Fibroblast of skin of left biceps (primary cell): ENCODE results near the gene NEMP1.
"Not testable (repeated sequence)": the region's sequence is repeated elsewhere in the genome, so short reads cannot be mapped to it uniquely, and the experiment has no call there.

Experiments
- DNase-seq, 2 experiments: peaks; one replicate each; pipeline ENCODE4 v3.0.0-alpha.2; 2013; ENCODE audit warnings: low read depth in 2 of 2

The NEMP1 gene

DNA sequence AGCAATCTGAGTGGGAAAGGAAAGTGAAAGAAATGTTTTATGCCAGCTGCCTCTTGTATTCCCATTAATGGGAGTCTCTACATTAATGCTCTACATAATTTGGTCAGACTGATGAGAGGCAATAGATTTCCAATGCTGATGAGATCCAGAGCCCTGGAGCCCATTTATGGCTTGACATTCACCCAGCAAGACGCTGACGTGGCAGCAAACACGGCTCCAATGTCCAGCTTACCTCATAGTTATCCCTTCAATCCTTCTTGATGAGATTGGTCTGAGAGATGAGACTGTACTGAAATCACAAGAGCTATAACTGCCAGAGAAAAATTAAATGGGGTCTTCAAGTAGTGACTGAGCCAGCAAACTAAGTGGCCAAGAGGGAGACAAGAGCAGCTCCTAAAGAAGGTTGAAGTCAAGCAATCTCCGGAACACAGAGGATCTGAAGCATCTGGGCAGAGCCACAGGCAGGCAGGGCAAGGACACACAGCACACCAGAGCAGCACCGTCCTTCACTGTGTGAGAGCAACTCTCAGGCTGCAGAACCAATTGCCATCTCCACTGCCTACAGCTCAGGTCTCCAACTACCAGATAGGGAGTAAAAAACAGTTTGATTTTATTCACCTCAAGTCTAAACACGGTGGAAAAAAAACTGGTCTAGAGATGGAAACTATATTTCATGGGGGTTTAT is 21.4 kb downstream of the NEMP1 start:
- no peak for DNase-seq

DNA sequence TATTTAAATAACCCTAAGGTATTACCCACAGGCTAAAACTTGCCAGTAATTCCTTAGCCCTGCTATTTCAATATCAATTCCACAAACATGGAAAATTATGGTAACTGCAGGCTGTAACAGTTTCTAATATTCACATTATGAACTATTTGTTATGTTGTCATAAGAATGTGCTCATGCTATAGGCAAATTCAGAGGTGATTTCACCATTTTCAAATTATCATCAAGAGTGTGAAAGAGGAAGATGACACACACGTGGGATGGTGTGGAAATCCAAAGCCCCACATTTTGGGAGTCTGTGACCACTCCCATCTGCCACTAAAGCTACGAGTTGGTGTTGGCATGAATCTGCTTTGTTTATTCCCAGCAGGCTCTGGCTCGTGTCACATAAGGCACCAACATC is 22.8 kb downstream of the NEMP1 start:
- DNase-seq: no peak

DNA sequence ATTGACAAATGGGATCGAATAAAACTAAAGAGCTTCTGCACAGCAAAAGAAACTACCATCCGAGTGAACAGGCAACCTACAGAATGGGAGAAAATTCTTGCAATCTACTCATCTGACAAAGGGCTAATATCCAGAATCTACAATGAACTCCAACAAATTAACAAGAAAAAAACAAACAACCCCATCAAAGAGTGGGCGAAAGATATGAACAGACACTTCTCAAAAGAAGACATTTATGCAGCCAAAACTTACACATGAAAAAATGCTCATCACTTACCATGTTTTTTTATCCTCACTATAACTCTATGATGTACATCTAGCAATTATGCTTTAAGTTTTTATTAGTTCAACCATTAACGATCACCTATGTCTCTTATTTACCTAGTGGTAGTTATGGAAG is 24.7 kb downstream of the NEMP1 start:
- DNase-seq: not testable (repeated sequence)

GRCh38 chr12:57053146-57053545 is 25.4 kb downstream of the NEMP1 start:
- not testable (repeated sequence) for DNase-seq

- DNase-seq: no peak
Observed at GRCh38 chr12:57051011-57051410, 27.6 kb downstream of the NEMP1 start.

- DNase-seq: no peak
Observed at GRCh38 chr12:57049890-57050289, 28.7 kb downstream of the NEMP1 start, which contains the start of gene MYO1A. MYO1A (minus strand) TSS chr12:57050129; CDS start chr12:57048323, 1,806 bp downstream.

GRCh38 chr12:57049119-57049446 is 29.5 kb downstream of the NEMP1 start:
- no peak for DNase-seq

DNA sequence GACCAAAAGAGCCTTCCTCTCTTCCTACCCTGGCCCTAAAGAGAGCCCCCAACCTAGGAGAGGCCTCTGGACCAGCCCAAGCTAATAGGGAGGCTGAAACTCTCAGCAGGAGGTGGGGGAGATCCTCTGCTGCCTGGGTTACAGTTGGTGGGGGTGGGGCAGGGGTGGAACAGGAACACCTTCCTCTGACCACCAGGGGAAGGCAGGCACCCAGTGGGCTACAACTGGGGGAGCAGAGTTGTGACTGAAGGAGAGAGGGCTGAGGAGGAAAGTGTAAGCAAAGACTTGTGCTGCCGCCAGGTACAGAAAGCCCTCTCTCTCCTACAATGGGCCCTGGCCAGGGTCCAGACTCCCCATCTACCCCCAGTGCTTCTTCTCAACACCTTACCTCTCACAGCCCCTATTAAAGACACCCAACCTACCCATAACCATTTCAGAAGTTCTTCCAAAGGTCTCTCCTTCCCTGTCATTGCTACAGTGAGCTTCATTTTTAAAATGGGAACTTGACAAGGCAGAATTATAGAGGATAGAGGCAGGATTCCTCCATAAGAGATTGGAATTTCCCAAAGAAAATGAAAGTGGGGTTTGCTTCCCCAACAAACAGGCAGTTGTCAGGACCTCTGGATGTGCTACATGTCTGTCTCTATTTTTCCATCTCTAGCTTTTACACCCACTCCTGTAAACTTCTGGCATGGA is 30.0 kb downstream of the NEMP1 start:
- no peak for DNase-seq

DNA sequence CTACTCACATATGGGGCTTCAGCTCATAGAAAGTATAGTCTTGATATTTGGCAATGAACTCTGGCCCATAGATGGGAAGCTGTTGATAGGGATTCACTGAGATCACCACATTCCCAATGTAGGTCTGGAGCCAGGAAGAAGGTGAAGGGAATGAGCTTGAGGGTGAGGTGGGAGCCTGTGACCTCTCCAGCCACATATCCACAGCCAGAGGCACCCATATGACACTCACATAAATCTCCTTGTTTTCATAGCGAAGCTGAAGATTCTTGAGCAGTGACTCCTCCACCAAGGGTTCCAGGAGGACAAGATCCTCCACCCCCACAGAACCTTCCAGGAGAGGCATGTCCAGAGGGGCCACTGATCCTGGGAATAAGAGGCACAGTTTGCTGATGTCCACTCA is 30.6 kb downstream of the NEMP1 start:
- no peak for DNase-seq

DNA sequence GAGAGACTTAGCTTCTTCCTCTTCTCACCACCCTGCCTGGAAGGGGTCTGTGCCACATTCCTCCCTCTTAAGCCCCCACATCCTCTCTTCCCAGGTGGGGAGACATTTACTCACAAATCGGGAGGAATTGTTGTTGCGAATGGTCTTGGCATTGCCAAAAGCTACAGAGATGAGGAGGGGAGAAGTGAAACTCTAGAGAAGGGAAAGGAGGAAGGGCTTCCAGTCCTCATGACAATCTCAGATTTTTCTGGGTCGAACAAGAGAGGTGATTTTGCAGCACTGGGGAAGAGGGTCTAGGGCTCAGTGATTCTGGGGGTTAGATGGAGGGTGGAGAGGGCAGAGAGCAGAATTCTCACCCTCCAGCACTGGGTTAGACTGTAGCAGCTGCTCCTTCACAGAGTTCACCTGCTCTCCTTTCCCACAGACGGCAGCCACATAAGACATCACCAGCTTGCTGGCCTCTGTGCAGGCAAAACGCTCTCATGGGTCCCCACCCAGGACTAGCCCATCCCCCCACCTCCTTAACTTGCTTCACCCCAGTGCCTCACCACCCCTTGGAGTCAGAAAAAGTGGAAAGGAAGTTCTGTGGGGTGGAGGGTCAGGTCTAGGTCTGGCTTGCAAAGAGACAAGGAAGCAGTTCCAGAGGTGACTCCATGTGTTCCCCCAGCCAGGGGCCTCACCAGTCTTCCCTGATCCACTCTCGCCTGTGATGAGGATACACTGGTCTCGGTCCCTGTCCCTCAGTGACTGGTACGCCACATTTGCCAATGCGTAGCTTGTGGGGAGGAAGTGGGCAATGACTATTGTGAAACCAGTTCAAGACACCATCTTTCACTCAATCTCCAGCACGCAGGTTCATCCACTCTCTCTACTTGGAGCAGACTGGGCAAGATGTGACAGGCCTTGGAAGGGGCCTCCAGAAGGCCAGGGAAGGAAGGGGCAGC is 31.4 kb downstream of the NEMP1 start:
- DNase-seq: no peak

GRCh38 chr12:57046086-57046791 is 32.4 kb downstream of the NEMP1 start:
- DNase-seq: no peak

DNA sequence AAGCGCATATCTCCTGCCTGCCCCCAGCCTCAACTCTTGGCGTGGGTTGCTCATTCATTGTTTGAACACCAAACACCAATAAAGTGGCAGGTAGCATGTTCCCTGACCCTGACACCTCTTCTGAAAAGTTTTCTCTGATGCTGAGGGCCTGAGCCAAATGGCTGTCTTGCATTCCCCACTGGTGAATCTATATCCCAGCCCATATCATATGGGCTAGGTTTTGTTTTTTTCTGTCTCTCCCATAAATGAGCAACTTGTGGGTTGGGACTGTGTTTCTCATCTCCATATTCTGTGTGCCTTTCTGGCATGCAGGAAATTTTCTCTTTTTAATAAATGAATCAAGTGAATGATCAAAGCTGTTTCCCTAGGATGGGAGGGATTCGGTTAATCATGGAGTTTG is 33.7 kb downstream of the NEMP1 start:
- no peak for DNase-seq

DNA sequence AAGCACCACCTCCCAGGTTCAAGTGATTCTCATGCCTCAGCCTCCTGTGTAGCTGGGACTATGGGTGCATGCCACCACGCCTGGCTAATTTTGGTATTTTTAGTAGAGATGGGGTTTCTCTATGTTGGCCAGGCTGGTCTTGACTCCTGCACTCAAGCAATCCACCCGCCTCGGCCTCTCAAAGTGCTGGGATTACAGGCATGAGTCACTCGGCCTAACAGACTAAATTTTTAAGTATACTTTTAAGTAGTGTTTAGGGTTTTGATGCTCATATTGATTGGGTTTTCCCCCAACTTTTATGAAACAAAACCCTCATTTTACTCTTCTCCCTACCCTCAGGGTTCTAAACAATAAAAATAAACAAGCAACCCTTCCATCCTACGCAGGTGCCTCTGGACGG is 34.1 kb downstream of the NEMP1 start:
- DNase-seq: no peak

DNA sequence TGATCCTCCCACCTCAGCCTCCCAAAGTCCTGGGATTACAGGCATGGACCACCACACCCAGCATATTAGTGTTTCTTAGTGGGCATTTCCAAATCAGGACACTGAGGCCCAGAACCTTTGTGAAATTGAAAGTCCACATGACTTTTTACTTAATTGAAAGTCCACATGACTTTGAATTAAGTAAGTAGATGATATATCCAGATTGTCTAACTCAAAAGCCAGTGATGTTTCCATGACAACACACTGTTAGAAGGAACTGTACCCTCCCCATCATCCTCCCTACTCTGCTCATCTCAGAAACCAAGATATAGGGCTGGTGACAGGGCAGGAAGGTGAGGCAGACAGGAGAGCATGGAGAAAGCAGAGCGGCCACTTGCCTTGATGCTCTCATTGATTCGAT is 35.9 kb downstream of the NEMP1 start:
- no peak for DNase-seq

- no peak for DNase-seq
Observed at GRCh38 chr12:57040750-57041149, 37.8 kb downstream of the NEMP1 start.

- DNase-seq: no peak
Observed at GRCh38 chr12:57040211-57040610, 38.4 kb downstream of the NEMP1 start.

- DNase-seq: no peak
Observed at GRCh38 chr12:57039016-57039798, 39.4 kb downstream of the NEMP1 start.

DNA sequence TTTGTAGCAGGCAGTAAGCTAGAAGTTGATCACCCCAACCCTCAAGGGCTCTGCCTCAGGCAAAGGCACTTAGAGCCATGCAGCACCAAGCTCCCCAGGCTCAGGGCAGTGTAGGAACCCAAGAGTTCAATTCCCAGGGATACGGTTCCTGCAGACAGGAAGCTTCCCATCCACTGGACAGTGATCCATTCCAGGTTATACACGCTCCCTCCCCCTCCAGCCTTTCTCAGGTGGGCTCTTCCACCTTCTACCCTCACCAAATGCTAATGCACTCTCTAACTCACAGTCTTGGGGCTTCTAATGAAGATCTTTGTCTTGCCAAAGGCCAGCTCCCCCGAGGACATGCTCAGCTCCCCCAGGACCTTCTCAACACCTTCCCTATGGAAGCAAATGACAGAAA is 41.3 kb downstream of the NEMP1 start:
- no peak for DNase-seq

DNA sequence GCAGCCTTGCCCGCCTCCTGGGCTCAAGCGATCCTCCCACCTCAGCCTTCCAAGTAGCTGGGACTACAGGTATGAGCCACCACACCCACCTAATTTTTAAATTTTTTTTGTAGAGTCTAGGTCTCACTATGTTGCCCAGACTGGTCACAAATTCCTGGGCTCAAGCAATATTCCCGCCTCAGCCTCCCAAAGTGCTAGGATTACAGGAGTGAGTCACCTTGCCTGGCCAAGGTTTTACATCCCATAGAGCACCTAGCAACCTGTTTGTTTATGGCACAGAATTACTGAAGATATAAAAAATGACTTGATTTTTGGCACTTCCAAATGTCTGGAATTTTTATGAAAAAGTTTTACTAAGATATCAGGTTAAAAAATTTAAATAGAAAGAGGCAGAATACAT is 45.2 kb downstream of the NEMP1 start:
- no peak for DNase-seq

DNA sequence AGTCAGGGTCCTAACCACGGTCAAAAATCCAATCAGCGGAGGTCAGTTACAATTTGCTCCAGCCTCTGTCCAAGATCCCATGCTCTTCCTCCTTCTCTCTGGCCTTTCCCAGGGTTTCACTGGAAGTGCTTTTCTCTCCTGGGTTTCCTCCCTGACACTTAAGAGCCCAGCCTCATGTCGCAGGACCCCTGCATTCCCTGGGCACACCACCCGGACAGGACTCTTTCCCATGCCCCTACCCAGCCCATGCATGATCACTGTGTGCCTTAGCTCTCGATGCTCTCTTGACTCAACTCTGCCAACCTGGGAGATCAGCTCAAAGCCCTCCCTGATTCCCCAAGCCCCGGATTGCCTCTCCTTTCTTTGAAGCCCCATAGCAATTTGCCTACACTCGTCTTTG is 46.8 kb downstream of the NEMP1 start:
- DNase-seq: no peak

DNA sequence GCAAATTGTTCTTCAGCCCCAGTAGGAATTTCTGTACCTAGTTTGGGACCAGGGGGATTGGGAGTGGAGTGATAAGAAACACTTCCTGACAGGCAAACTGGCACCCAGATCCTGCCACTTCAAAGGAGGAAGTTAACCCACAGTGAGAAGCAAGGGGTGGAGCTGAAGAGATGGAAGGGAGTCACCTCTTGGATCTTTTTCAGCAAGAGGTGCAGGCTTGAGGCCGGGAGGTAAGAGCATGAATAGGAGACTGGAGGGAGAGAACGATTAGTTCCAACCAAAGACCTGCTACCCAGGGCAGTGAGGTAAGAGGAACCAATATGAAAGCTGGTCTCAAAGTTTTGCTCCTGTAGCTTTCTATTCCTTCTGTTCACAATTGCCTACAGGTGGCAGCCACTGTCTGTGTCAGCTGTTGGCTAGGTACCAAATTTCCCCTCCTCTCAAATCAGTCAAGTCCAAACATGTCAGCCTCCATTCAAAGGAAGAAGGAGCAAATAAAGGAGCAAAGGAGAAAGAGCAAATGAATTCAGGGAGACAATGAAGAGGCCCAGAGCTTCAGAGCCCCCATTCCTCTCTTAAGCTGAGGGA is 47.4 kb downstream of the NEMP1 start:
- no peak for DNase-seq
